Measurements from ENCODE around the gene PTGDS.

PTGDS gene

GRCh38 chr9:136972335-136972734 is 5.0 kb upstream of the PTGDS start:
- no peak for DNase-seq

GRCh38 chr9:136972743-136973142 is 4.6 kb upstream of the PTGDS start:
- no peak for DNase-seq

- DNase-seq: no peak
Observed at GRCh38 chr9:136973618-136974617, 3.4 kb upstream of the PTGDS start.

- DNase-seq: no peak
Observed at GRCh38 chr9:136974817-136975535, 2.3 kb upstream of the PTGDS start.

- peak in 44 of 51 donors; percentile 30 to 89 (median 70) for DNase-seq
Observed at GRCh38 chr9:136975644-136976043, 1.7 kb upstream of the PTGDS start.

GRCh38 chr9:136977649-136978072 is 357 bp downstream of the PTGDS start:
- peak in 3 of 51 donors; percentile 53 to 68 (median 56) for DNase-seq

GRCh38 chr9:136978073-136978864 is 965 bp downstream of the PTGDS start:
- peak in 50 of 51 donors; percentile 44 to 99 (median 89) for DNase-seq

- peak in 4 of 51 donors; percentile 42 to 71 (median 58) for DNase-seq
Observed at GRCh38 chr9:136978865-136979544, 1.7 kb downstream of the PTGDS start.

GRCh38 chr9:136979769-136980587 is 2.7 kb downstream of the PTGDS start:
- DNase-seq: peak in 6 of 51 donors; percentile 17 to 58 (median 36)

GRCh38 chr9:136980669-136981478 is 3.6 kb downstream of the PTGDS start:
- peak in 10 of 51 donors; percentile 26 to 81 (median 58) for DNase-seq

GRCh38 chr9:136981588-136982231 is 4.4 kb downstream of the PTGDS start:
- peak in 39 of 51 donors; percentile 27 to 93 (median 72) for DNase-seq

- DNase-seq: peak in 44 of 51 donors; percentile 49 to 92 (median 76)
Observed at GRCh38 chr9:136982232-136983051, 5.1 kb downstream of the PTGDS start, which contains the start of gene LCNL1. LCNL1 (plus strand) TSS chr9:136982993; CDS start chr9:136983587, 594 bp downstream.

- DNase-seq: peak in 17 of 51 donors; percentile 50 to 80 (median 72)
Observed at GRCh38 chr9:136983167-136983566, 5.9 kb downstream of the PTGDS start.

- peak in 5 of 51 donors; percentile 42 to 74 (median 46) for DNase-seq
Observed at GRCh38 chr9:136983656-136984314, 6.5 kb downstream of the PTGDS start.

- peak in 3 of 51 donors; percentile 30 to 63 (median 59) for DNase-seq
Observed at GRCh38 chr9:136984464-136985026, 7.2 kb downstream of the PTGDS start.

GRCh38 chr9:136985027-136985602 is 7.8 kb downstream of the PTGDS start:
- DNase-seq: peak in 7 of 51 donors; percentile 27 to 67 (median 37)

All from hypothalamus (tissue), 51 donors.